Brain microvascular endothelial cell (primary cell): Measurements from ENCODE around the gene POLD3.
A peak's percentile ranks its signal among the peaks of the same experiment; 100 is the strongest.

Source experiments
- DNase-seq: peaks from one replicate; pipeline ENCODE4 v3.0.0-alpha.2; 2020
- H3K27ac ChIP-seq: fragments of 250-450 bp; sonication (Bioruptor Pico); 2 replicates; pipeline ENCODE4 v1.5.1; 2020; ENCODE audit warnings: mild to moderate bottlenecking, moderate library complexity
- H3K27me3 ChIP-seq: fragments of 250-450 bp; sonication (Bioruptor Pico); replicated peaks from 2 replicates; pipeline ENCODE4 v1.5.1; 2020; ENCODE audit warnings: mild to moderate bottlenecking
- H3K36me3 ChIP-seq: fragments of 250-450 bp; sonication (Bioruptor Pico); replicated peaks from 2 replicates; pipeline ENCODE4 v1.5.1; 2020; ENCODE audit warnings: mild to moderate bottlenecking
- H3K4me3 ChIP-seq: 2 replicates; pipeline ENCODE4 v1.5.1; 2011; ENCODE audit warnings: low read depth, mild to moderate bottlenecking, control low read depth, low read length, moderate library complexity
- CTCF ChIP-seq: IDR thresholded peaks from 2 replicates; pipeline ENCODE4 v1.5.1; 2011; ENCODE audit warnings: low read depth, mild to moderate bottlenecking, moderate library complexity, low read length, control low read depth, inconsistent platforms; ENCODE audit errors: missing control alignments
- in situ Hi-C: cut with HindIII; loops from 2 replicates; pipeline ENCODE4 v1.10.0; 2017; ENCODE audit warnings: low sequenced_read_pairs, low pct_ligation_motif_present

POLD3 gene

GRCh38 chr11:74636630-74637184 is 44.3 kb downstream of the POLD3 start:
- peak; percentile 58 for DNase-seq
- Histone ChIP-seq H3K27ac (peak overlapping the region; percentile 56), H3K36me3 (no peaks in the 10 kb centered on the region), H3K4me3 (no peak overlapping the region), H3K27me3 (no peaks in the 10 kb centered on the region)
- TF ChIP-seq CTCF: no peak
- in situ Hi-C loops: no loop called here

- H3K4me3 ChIP-seq: no peak overlapping the region
- DNase-seq: no peak
- H3K27me3 ChIP-seq: no peaks in the 10 kb centered on the region
- in situ Hi-C loops: no loop called here
- no peaks in the 10 kb centered on the region for H3K36me3 ChIP-seq
- no peak for TF ChIP-seq CTCF
- H3K27ac ChIP-seq: no peak overlapping the region
Observed at GRCh38 chr11:74637700-74638099, 45.3 kb downstream of the POLD3 start.

- Histone ChIP-seq H3K27ac (no peak overlapping the region), H3K27me3 (no peaks in the 10 kb centered on the region), H3K4me3 (no peak overlapping the region), H3K36me3 (no peaks in the 10 kb centered on the region)
- no peak for TF ChIP-seq CTCF
- in situ Hi-C loops: no loop called here
- no peak for DNase-seq
Observed at GRCh38 chr11:74638869-74639268, 46.5 kb downstream of the POLD3 start.

- DNase-seq: no peak
- Histone ChIP-seq H3K27me3 (no peaks in the 10 kb centered on the region), H3K4me3 (no peak overlapping the region), H3K36me3 (no peaks in the 10 kb centered on the region), H3K27ac (no peak overlapping the region)
- in situ Hi-C loops: no loop called here
- no peak for TF ChIP-seq CTCF
Observed at GRCh38 chr11:74639533-74639932, 47.2 kb downstream of the POLD3 start.

GRCh38 chr11:74641289-74641688 is 48.9 kb downstream of the POLD3 start:
- Histone ChIP-seq H3K27ac (no peak overlapping the region), H3K27me3 (no peaks in the 10 kb centered on the region), H3K4me3 (no peak overlapping the region), H3K36me3 (no peaks in the 10 kb centered on the region)
- TF ChIP-seq CTCF: no peak
- in situ Hi-C loops: no loop called here
- no peak for DNase-seq

- in situ Hi-C loops: no loop called here
- H3K36me3 ChIP-seq: no peaks in the 10 kb centered on the region
- H3K4me3 ChIP-seq: no peak overlapping the region
- no peak for TF ChIP-seq CTCF
- no peak for DNase-seq
- H3K27me3 ChIP-seq: no peaks in the 10 kb centered on the region
- H3K27ac ChIP-seq: no peak overlapping the region
Observed at GRCh38 chr11:74641905-74642304, 49.5 kb downstream of the POLD3 start.
